ENCODE data around the gene SAMD13. TPM values are rescaled to one million over a fixed set of nuclear protein-coding genes. Genes with fewer than 3 reads are reported as not detected.

The SAMD13 gene
- total and polyA plus RNA-seq, 2 of the 8 experiments (the other 6 are each of a cell fraction or from before 2014, with no cell fraction given): 0.86 to 2.3 TPM

GRCh38 chr1:84347932-84348555 lies 46.5 kb downstream of the SAMD13 start:
- Histone ChIP-seq H3K9ac (replicated peaks in 1 of 4; ENCODE audit: extremely low read depth in 1 of 4, low read depth in 3 of 4, low read length in 3 of 4) (no peak overlapping the region; a peak in 1 of 7 replicates), H3K27ac (ENCODE audit: low read depth, low read length) (no peak overlapping the region), H4K5ac (ENCODE audit: insufficient read length, low read depth, low read length) (no peak overlapping the region), H2BK15ac (ENCODE audit: low read length) (no peak overlapping the region), H4K91ac (replicated peaks; ENCODE audit: insufficient read length, low read length) (no peak overlapping the region), H3K9me3 (ENCODE audit: insufficient read depth in 2 of 2, low read depth in 1 of 2, low read length in 1 of 2) (no peaks in the 10 kb centered on the region), H2AK5ac (ENCODE audit: low read depth, low read length) (no peak overlapping the region), H3K23ac (ENCODE audit: insufficient read length) (no peak overlapping the region), H3K23me2 (ENCODE audit: low read depth, low read length) (no peaks in the 10 kb centered on the region), H3K4me2 (ENCODE audit: insufficient read depth in 1 of 2, low read depth in 2 of 2, low read length in 2 of 2) (no peak overlapping the region), H4K8ac (ENCODE audit: extremely low read depth, insufficient read depth, low read length) (no peak overlapping the region), H2BK20ac (ENCODE audit: low read length) (no peak overlapping the region), H3K27me3 (replicated peaks in 1 of 4; ENCODE audit: control insufficient read depth in 3 of 4, extremely low read depth in 1 of 4, insufficient read depth in 3 of 4, low read length in 3 of 4) (no peaks in the 10 kb centered on the region), H3K79me1 (ENCODE audit: low read depth, low read length) (no peaks in the 10 kb centered on the region), H3K4me1 (replicated peaks in 1 of 4; ENCODE audit: control insufficient read depth in 3 of 4, insufficient read depth in 4 of 4, low read length in 3 of 4) (no peaks in the 10 kb centered on the region), H2BK5ac (ENCODE audit: low read depth, low read length) (no peak overlapping the region), H3K4me3 (ENCODE audit: extremely low read depth in 1 of 4, insufficient read depth in 2 of 4, low read depth in 3 of 4, low read length in 4 of 4) (no peak overlapping the region), H3K18ac (ENCODE audit: extremely low read depth, low read length) (no peak overlapping the region), H2BK12ac (ENCODE audit: low read depth, low read length) (no peak overlapping the region), H3K79me2 (ENCODE audit: control insufficient read depth in 1 of 2, insufficient read depth in 2 of 2, low read length in 2 of 2) (no peaks in the 10 kb centered on the region), H3K56ac (replicated peaks; ENCODE audit: insufficient read length, low read depth, low read length) (no peak overlapping the region), H3K4ac (replicated peaks; ENCODE audit: insufficient read length, low read depth, low read length) (no peak overlapping the region), H3K14ac (ENCODE audit: insufficient read length) (no peak overlapping the region), H2AFZ (ENCODE audit: low read length) (no peak overlapping the region), H2BK120ac (replicated peaks; ENCODE audit: low read depth, low read length) (no peak overlapping the region), H3K36me3 (ENCODE audit: control insufficient read depth in 2 of 4, insufficient read depth in 4 of 4, low read length in 3 of 4) (no peaks in the 10 kb centered on the region), H4K20me1 (replicated peaks in 1 of 2; ENCODE audit: control insufficient read depth in 1 of 2, insufficient read depth in 2 of 2, low read length in 2 of 2) (no peaks in the 10 kb centered on the region)
- no peak for FAIRE-seq
- no peak for DNase-seq (ENCODE audit: low read depth in 1 of 2, low spot score in 2 of 2)
- WGBS, 2 experiments (ENCODE audit: extremely low coverage in 1 of 2, insufficient coverage in 1 of 2, insufficient read length in 1 of 2, insufficient replicate concordance in 2 of 2, low coverage in 1 of 2, low lambda C conversion rate in 2 of 2, missing lambda C conversion rate in 1 of 2): 90% methylated on average over 11 of the region's 11 CpGs; no CpG with 5 or more reads in 1 of the 2 experiments
- ChIA-PET CTCF (ENCODE audit: partially characterized antibody) (interaction anchor here (0.9 kb wide), 1 partner anchor 272 kb away, joined by 3 read pairs; no protein-coding TSS in a partner anchor), POLR2A (ENCODE audit: partially characterized antibody) (no interaction called here)
- TF ChIP-seq GABPA (IDR thresholded peaks at IDR 0.05; ENCODE audit: borderline replicate concordance, insufficient read depth, low read length) (no peak), RBBP5 (IDR thresholded peaks at IDR 0.05; ENCODE audit: borderline replicate concordance, low read depth, low read length) (no peak), KDM5A (IDR thresholded peaks at IDR 0.05; ENCODE audit: low read length) (no peak), ZNF274 (IDR thresholded peaks at IDR 0.05; ENCODE audit: borderline replicate concordance, extremely low read depth, low read length) (no peak), CEBPB (IDR thresholded peaks at IDR 0.05; ENCODE audit: low read depth, low read length) (no peak), TAF7 (optimal IDR thresholded peaks at IDR 0.05; ENCODE audit: borderline replicate concordance, low read depth, low read length) (no peak), EP300 (IDR thresholded peaks at IDR 0.05; ENCODE audit: borderline replicate concordance in 1 of 2, low read depth in 2 of 2, low read length in 2 of 2) (no peak), SAP30 (IDR thresholded peaks at IDR 0.05; ENCODE audit: insufficient read depth, insufficient replicate concordance, low read length) (no peak)
- TF ChIP-seq, protein P1, sequence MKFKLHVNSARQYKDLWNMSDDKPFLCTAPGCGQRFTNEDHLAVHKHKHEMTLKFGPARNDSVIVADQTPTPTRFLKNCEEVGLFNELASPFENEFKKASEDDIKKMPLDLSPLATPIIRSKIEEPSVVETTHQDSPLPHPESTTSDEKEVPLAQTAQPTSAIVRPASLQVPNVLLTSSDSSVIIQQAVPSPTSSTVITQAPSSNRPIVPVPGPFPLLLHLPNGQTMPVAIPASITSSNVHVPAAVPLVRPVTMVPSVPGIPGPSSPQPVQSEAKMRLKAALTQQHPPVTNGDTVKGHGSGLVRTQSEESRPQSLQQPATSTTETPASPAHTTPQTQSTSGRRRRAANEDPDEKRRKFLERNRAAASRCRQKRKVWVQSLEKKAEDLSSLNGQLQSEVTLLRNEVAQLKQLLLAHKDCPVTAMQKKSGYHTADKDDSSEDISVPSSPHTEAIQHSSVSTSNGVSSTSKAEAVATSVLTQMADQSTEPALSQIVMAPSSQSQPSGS (IDR thresholded peaks at IDR 0.05; ENCODE audit: low read length): no peak
- TF ChIP-seq, protein P2, sequence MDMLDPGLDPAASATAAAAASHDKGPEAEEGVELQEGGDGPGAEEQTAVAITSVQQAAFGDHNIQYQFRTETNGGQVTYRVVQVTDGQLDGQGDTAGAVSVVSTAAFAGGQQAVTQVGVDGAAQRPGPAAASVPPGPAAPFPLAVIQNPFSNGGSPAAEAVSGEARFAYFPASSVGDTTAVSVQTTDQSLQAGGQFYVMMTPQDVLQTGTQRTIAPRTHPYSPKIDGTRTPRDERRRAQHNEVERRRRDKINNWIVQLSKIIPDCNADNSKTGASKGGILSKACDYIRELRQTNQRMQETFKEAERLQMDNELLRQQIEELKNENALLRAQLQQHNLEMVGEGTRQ (IDR thresholded peaks at IDR 0.05; ENCODE audit: low read length): no peak
